ENCODE results near the gene MALL. TPM values are rescaled to one million over a fixed set of nuclear protein-coding genes. Genes with fewer than 3 reads are reported as not detected.
"Not testable (repeated sequence)": the region's sequence is repeated elsewhere in the genome, so short reads cannot be mapped to it uniquely, and the experiment has no call there.

Gene MALL
- total RNA-seq, result 100 to 1,000 TPM in 4 of 6 donors, 10 to 100 TPM in 2; 40.9 to 203 (median 120) TPM

GRCh38 chr2:110115291-110116032 is at the start of gene MALL:
Gene MALL (minus strand): TSS chr2:110115822. CDS start chr2:110115792, 30 bp downstream.
- H3K27ac ChIP-seq, result peak within 1 kb of the TSS; percentile 70 to 94 (median 84)
- TF ChIP-seq CTCF (IDR thresholded peaks at IDR 0.05) (peak in 1 of 6 experiments; percentile 37), EP300 (IDR thresholded peaks at IDR 0.05) (no peak), POLR2AphosphoS5 (IDR thresholded peaks at IDR 0.05) (peak; percentile 41 to 74), POLR2A (IDR thresholded peaks at IDR 0.05) (peak in 2 of 4 donors; percentile 43 to 85)
- peaks cover 18 to 46% (median 21%) of the 10 kb centered on the region in 4 donors for H3K4me1 ChIP-seq
- no peaks in the 10 kb centered on the region for H3K36me3 ChIP-seq
- ATAC-seq (ENCODE audit: low FRiP score in 2 of 2) (peak; percentile 74 to 86), DNase-seq (peak; percentile 75 to 91)
- H3K27me3 ChIP-seq, result peaks cover 0 to 12% (median under 1%) of the 10 kb centered on the region in 4 donors
- 12 to 21% methylated on average over 24 to 62 of the region's 62 CpGs for WGBS, 2 donors
- no peaks in the 10 kb centered on the region for H3K9me3 ChIP-seq
- peak within 1 kb of the TSS; percentile 59 to 65 (median 61) for H3K4me3 ChIP-seq

GRCh38 chr2:110157153-110157793 is 41.7 kb upstream of the MALL start:
- ATAC-seq (ENCODE audit: low FRiP score in 2 of 2) (peak; percentile 73 to 89), DNase-seq (no peak)
- WGBS, 2 donors, result 31 to 33% methylated on average over 4 of the region's 4 CpGs
- Histone ChIP-seq H3K27ac (peak overlapping the region in 1 of 4 donors; percentile 15), H3K27me3 (no peaks in the 10 kb centered on the region), H3K4me1 (peaks cover 0 to 4% (median 3%) of the 10 kb centered on the region in 4 donors), H3K9me3 (peaks cover 0 to 5% (median 0%) of the 10 kb centered on the region in 4 donors), H3K4me3 (no peak overlapping the region), H3K36me3 (no peaks in the 10 kb centered on the region)
- peak; percentile 43 to 89 (median 82) for TF ChIP-seq CTCF (IDR thresholded peaks at IDR 0.05)
- TF ChIP-seq POLR2AphosphoS5 (IDR thresholded peaks at IDR 0.05), result peak in 1 of 2 donors; percentile 14
- TF ChIP-seq POLR2A (IDR thresholded peaks at IDR 0.05), result no peak
- TF ChIP-seq EP300 (IDR thresholded peaks at IDR 0.05), result no peak

GRCh38 chr2:110154828-110155227 is 39.2 kb upstream of the MALL start:
- WGBS, 2 donors, result 96 to 97% methylated on average over 4 of the region's 4 CpGs
- H3K36me3 ChIP-seq; DNase-seq; H3K4me3 ChIP-seq; H3K27ac ChIP-seq; H3K4me1 ChIP-seq; ATAC-seq (ENCODE audit: low FRiP score in 2 of 2); H3K27me3 ChIP-seq; H3K9me3 ChIP-seq: not testable (repeated sequence)

- ATAC-seq (ENCODE audit: low FRiP score in 2 of 2); H3K9me3 ChIP-seq; H3K4me3 ChIP-seq; DNase-seq; H3K36me3 ChIP-seq; H3K27ac ChIP-seq; H3K27me3 ChIP-seq; H3K4me1 ChIP-seq: not testable (repeated sequence)
- WGBS, 2 donors, result 66 to 89% methylated on average over 2 of the region's 2 CpGs
Measured at GRCh38 chr2:110154188-110154587, 38.6 kb upstream of the MALL start.

- no peak for ATAC-seq (ENCODE audit: low FRiP score in 2 of 2)
- peaks cover 0 to 5% (median 0%) of the 10 kb centered on the region in 4 donors for H3K9me3 ChIP-seq
Measured at GRCh38 chr2:110153416-110153815, 37.8 kb upstream of the MALL start.

More at GRCh38 chr2:110153416-110153815, 37.8 kb upstream of the MALL start:
- no peak for TF ChIP-seq CTCF (IDR thresholded peaks at IDR 0.05)
- TF ChIP-seq EP300 (IDR thresholded peaks at IDR 0.05), result no peak
- TF ChIP-seq POLR2A (IDR thresholded peaks at IDR 0.05), result no peak
- no peak for TF ChIP-seq POLR2AphosphoS5 (IDR thresholded peaks at IDR 0.05)
- Histone ChIP-seq H3K4me1 (peaks cover 0 to 4% (median 3%) of the 10 kb centered on the region in 4 donors), H3K27me3 (no peaks in the 10 kb centered on the region), H3K36me3 (no peaks in the 10 kb centered on the region), H3K4me3 (no peak overlapping the region), H3K27ac (no peak overlapping the region)
- no peak for DNase-seq
- 83 to 89% methylated on average over 2 of the region's 2 CpGs for WGBS, 2 donors

Data from upper lobe of left lung (tissue), 6 donors.